K562 (cell line): Measurements from ENCODE around the gene DNAJB14. TPM values are rescaled to one million over a fixed set of nuclear protein-coding genes. Genes with fewer than 3 reads are reported as not detected.
A peak's percentile ranks its signal among the peaks of the same experiment; 100 is the strongest.

Source experiments
- CBX1 ChIP-seq: sonication (generic); IDR thresholded peaks from 2 replicates; pipeline ENCODE4 v1.6.1; 2016; ENCODE audit warnings: antibody characterized with exemption, low read depth, mild to moderate bottlenecking
- CC2D1A ChIP-seq: fragments of 450-650 bp; IDR thresholded peaks from 2 replicates; pipeline ENCODE4 v1.6.1; 2017; ENCODE audit warnings: mild to moderate bottlenecking
- DNMT1 ChIP-seq: fragments of 450-650 bp; IDR thresholded peaks from 2 replicates; pipeline ENCODE4 v1.6.1; 2016; ENCODE audit warnings: antibody characterized with exemption, mild to moderate bottlenecking
- ETV1 ChIP-seq: fragments of 450-650 bp; conservative IDR thresholded peaks from 2 replicates; pipeline ENCODE4 v1.6.1; 2016; ENCODE audit warnings: missing genetic modification characterization, control low read depth, low read depth, missing compliant biosample characterization
- HEY1 ChIP-seq: fragments of 250-450 bp; sonication (Bioruptor Pico); IDR thresholded peaks from 2 replicates; pipeline ENCODE4 v1.5.0; 2020; ENCODE audit warnings: mild to moderate bottlenecking, moderate library complexity, borderline replicate concordance
- IRF9 ChIP-seq: fragments of 450-650 bp; IDR thresholded peaks from 2 replicates; pipeline ENCODE4 v1.6.1; 2016; ENCODE audit warnings: missing biosample characterization, missing genetic modification characterization
- JUNB ChIP-seq: fragments of 450-650 bp; formaldehyde crosslinking; conservative IDR thresholded peaks from 2 replicates; pipeline ENCODE4 v1.4.0; 2020; ENCODE audit warnings: mild to moderate bottlenecking
- MEF2A ChIP-seq: IDR thresholded peaks from 2 replicates; pipeline ENCODE4 v1.6.1; 2011; ENCODE audit warnings: low read depth, mild to moderate bottlenecking, low read length, moderate library complexity; ENCODE audit not compliant: control insufficient read depth
- RERE ChIP-seq: sonication (generic); formaldehyde crosslinking; IDR thresholded peaks from 2 replicates; pipeline ENCODE4 v1.8.0; 2023; ENCODE audit warnings: missing genetic modification reagents, mild to moderate bottlenecking, borderline replicate concordance
- SIX5 ChIP-seq, 2 experiments: IDR thresholded peaks; 2 replicates each; pipeline ENCODE4 v1.6.1; 2011; ENCODE audit warnings: low read length in 2 of 2, borderline replicate concordance in 1 of 2, low read depth in 1 of 2, mild to moderate bottlenecking in 1 of 2, moderate library complexity in 1 of 2; ENCODE audit not compliant: insufficient read depth in 1 of 2
- TAF15 ChIP-seq: fragments of 200-400 bp; formaldehyde crosslinking; IDR thresholded peaks from 2 replicates; pipeline ENCODE4 v1.6.1; 2017; ENCODE audit warnings: mild to moderate bottlenecking, low read depth, low read length, moderate library complexity
- TCF15 ChIP-seq: fragments of 250-450 bp; sonication (Bioruptor Pico); IDR thresholded peaks from 2 replicates; pipeline ENCODE4 v1.8.0; 2022; ENCODE audit warnings: moderate library complexity, mild to moderate bottlenecking, inconsistent platforms
- TCF3 ChIP-seq: sonication (generic); formaldehyde crosslinking; IDR thresholded peaks from 2 replicates; pipeline ENCODE4 v1.4.0; 2020; ENCODE audit warnings: mild to moderate bottlenecking, missing genetic modification reagents
- polyA plus RNA-seq, 8 experiments: library from polyadenylated mRNA; depleted of rRNA in 4 of 8; stranded (reverse) in 5 of 8; unstranded in 3 of 8; fragments of >200 nt; fragmentation: Nextera tagmentation in 2 of 8; fragmentation: Illumina TruSeq in 1 of 8; extraction: Ambion mirVana in 2 of 8; extraction: Trizol in 1 of 8; gene quantifications; 2 replicates each; pipeline versions ENCODE4 v1.2.1 to v1.2.3, GENCODE V29; 2011 to 2014; ENCODE audit warnings: inconsistent platforms in 1 of 8, missing spikeins in 1 of 8
- total RNA-seq, 7 experiments: library from RNA; depleted of rRNA in 6 of 7; stranded (reverse); fragments of >200 nt in 6 of 7; fragmentation: Illumina TruSeq in 2 of 7; extraction: Trizol in 2 of 7; gene quantifications; 2 replicates each; pipeline versions ENCODE4 v1.2.1 to v1.2.3, GENCODE V29; 2011 to 2021; ENCODE audit warnings: low replicate concordance in 1 of 7
- TF ChIP-seq, protein P1 (sequence below): fragments of 200-800 bp; sonication (Bioruptor generic); IDR thresholded peaks from 2 replicates; pipeline ENCODE4 v1.6.1; 2017; ENCODE audit warnings: missing genetic modification characterization, missing compliant biosample characterization
- TF ChIP-seq, protein P2 (sequence below): sonication (generic); formaldehyde crosslinking; IDR thresholded peaks from 2 replicates; pipeline ENCODE4 v1.8.0; 2022; ENCODE audit warnings: mild to moderate bottlenecking, missing genetic modification reagents, borderline replicate concordance

DNAJB14 gene
- total and polyA plus RNA-seq, 9 of the 15 experiments (the other 6 are each of a cell fraction or from before 2014, with no cell fraction given): 5.5 to 28.0 (median 12.7) TPM

- 0 out of 2 replicates have a peak, but pooled peaks have one; percentile 66 for TF ChIP-seq IRF9 (tag)
- no peak for TF ChIP-seq TAF15
- TF ChIP-seq DNMT1: no peak
- no peak for TF ChIP-seq JUNB
- TF ChIP-seq, protein P1, sequence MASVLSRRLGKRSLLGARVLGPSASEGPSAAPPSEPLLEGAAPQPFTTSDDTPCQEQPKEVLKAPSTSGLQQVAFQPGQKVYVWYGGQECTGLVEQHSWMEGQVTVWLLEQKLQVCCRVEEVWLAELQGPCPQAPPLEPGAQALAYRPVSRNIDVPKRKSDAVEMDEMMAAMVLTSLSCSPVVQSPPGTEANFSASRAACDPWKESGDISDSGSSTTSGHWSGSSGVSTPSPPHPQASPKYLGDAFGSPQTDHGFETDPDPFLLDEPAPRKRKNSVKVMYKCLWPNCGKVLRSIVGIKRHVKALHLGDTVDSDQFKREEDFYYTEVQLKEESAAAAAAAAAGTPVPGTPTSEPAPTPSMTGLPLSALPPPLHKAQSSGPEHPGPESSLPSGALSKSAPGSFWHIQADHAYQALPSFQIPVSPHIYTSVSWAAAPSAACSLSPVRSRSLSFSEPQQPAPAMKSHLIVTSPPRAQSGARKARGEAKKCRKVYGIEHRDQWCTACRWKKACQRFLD: peak; percentile 51; the same call in 1 of the 2 replicates
- TF ChIP-seq MEF2A: no peak
- no peak for TF ChIP-seq CBX1
- TF ChIP-seq TCF3: 0 out of 2 replicates have a peak, but pooled peaks have one; percentile 19
- TF ChIP-seq TCF15 (CRISPR knock-in tag): no peak
- TF ChIP-seq ETV1 (tag): peak; percentile 24; the same call in 1 of the 2 replicates
- TF ChIP-seq HEY1 (CRISPR knock-in tag): no peak
- TF ChIP-seq, protein P2, sequence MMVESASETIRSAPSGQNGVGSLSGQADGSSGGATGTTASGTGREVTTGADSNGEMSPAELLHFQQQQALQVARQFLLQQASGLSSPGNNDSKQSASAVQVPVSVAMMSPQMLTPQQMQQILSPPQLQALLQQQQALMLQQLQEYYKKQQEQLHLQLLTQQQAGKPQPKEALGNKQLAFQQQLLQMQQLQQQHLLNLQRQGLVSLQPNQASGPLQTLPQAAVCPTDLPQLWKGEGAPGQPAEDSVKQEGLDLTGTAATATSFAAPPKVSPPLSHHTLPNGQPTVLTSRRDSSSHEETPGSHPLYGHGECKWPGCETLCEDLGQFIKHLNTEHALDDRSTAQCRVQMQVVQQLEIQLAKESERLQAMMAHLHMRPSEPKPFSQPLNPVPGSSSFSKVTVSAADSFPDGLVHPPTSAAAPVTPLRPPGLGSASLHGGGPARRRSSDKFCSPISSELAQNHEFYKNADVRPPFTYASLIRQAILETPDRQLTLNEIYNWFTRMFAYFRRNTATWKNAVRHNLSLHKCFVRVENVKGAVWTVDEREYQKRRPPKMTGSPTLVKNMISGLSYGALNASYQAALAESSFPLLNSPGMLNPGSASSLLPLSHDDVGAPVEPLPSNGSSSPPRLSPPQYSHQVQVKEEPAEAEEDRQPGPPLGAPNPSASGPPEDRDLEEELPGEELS (CRISPR knock-in tag): no peak
- TF ChIP-seq RERE (CRISPR knock-in tag): no peak
- 0 out of 2 replicates have a peak, but pooled peaks have one; percentile 30 for TF ChIP-seq CC2D1A
- TF ChIP-seq SIX5 (IDR thresholded peaks at IDR 0.05; ENCODE audit: borderline replicate concordance in 1 of 2, insufficient read depth in 1 of 2, low read depth in 1 of 2, low read length in 2 of 2): no peak
These were observed 2.9 kb upstream of the DNAJB14 start (continued) for GRCh38 chr4:99949034-99949998.
